ENCODE data around the gene TEPSIN. TPM values are rescaled to one million over a fixed set of nuclear protein-coding genes. Genes with fewer than 3 reads are reported as not detected.

TEPSIN gene
- total and polyA plus RNA-seq, 2 of the 8 experiments (the other 6 are each of a cell fraction or from before 2014, with no cell fraction given) = 22.9 to 28.0 TPM

DNA sequence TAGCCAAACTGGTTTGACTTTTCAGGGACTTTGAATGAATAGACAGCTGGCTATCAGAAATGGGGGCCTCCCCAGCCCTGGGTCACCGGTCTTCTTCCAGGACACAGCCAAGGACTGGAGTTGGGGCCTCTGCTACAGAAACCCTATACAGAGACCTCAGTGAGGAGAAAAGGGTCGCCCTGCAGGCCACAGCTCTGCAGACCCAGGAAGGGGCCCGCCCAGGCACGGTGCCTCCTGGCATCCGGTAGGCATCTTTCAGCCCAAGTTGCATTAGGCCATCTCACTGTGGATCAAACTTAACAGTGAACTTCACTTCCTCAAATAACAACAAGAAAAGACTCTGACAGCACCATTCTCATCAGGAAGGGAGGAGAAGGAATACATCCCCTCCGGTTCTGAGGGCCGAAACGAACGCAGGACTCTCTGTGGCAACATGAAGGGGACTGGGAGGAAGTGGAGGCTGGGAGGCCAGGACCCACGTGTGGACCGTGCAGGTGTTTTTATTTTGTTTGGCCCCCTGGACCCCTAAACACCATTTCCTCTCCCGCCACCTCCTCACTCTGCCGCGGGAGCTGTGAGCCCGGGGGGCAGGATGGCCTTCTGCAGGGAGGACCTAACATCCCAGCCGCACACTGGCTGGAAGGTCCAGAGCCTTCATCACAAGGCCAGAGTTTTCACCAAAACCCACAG, 49.0 kb upstream of the TEPSIN start (continued):
- no peak for TF ChIP-seq CBX5 (IDR thresholded peaks at IDR 0.05; ENCODE audit: low read depth, low read length)
- no peak for TF ChIP-seq TBP (IDR thresholded peaks at IDR 0.05; ENCODE audit: low read depth, low read length)

All from H1 (cell line).